ENCODE data around the gene RHBDD2. TPM values are rescaled to one million over a fixed set of nuclear protein-coding genes. Genes with fewer than 3 reads are reported as not detected.
A peak's percentile ranks its signal among the peaks of the same experiment; 100 is the strongest.

Gene RHBDD2
- total RNA-seq, 2 experiments from 2014 or later, result 199 to 208 TPM

DNA sequence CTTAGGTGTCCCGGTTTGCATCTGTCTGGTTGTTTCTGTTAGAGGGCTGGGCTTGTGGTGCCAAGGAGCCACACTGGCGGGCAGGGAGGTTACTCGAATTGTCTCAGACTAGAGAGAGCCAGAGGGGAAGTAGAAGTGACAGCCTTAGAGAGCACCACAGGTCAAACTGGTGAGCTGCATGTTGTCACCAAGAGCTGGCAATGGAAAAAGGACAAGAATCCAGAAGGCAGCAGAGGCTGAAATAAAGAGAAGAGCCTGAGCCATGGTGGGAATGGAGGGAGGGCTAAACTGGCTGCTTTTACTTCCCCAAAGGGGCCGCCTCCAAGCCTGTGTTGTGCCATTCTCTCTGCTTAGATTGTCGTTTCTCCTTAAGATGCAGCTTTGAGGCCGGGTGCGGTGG is 31.1 kb upstream of the RHBDD2 start:
- TF ChIP-seq, protein P1, sequence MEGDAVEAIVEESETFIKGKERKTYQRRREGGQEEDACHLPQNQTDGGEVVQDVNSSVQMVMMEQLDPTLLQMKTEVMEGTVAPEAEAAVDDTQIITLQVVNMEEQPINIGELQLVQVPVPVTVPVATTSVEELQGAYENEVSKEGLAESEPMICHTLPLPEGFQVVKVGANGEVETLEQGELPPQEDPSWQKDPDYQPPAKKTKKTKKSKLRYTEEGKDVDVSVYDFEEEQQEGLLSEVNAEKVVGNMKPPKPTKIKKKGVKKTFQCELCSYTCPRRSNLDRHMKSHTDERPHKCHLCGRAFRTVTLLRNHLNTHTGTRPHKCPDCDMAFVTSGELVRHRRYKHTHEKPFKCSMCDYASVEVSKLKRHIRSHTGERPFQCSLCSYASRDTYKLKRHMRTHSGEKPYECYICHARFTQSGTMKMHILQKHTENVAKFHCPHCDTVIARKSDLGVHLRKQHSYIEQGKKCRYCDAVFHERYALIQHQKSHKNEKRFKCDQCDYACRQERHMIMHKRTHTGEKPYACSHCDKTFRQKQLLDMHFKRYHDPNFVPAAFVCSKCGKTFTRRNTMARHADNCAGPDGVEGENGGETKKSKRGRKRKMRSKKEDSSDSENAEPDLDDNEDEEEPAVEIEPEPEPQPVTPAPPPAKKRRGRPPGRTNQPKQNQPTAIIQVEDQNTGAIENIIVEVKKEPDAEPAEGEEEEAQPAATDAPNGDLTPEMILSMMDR (IDR thresholded peaks at IDR 0.05), result no peak
- H3K4me1 ChIP-seq (ENCODE audit: insufficient read depth, low read length), result peaks cover 4% of the 10 kb centered on the region
- no peaks in the 10 kb centered on the region for H3K9me3 Mint-ChIP-seq
- H3K4me3 ChIP-seq (ENCODE audit: low read length), result no peak overlapping the region
- H3K4me1 Mint-ChIP-seq (ENCODE audit: low read depth), result peaks cover 4% of the 10 kb centered on the region
- CTCF ChIA-PET, result no interaction called here
- intact Hi-C loops (cut with DNase I, micrococcal nuclease), result no loop called here
- H3K27ac Mint-ChIP-seq, result no peak overlapping the region
- no peak for ATAC-seq (ENCODE audit: poor library complexity)
- H3K27ac ChIP-seq (ENCODE audit: low read depth in 1 of 2, low read length in 2 of 2), result no peak overlapping the region
- H3K9me3 ChIP-seq (ENCODE audit: control insufficient read depth in 1 of 2, insufficient read depth in 1 of 2, low read length in 2 of 2), result peaks cover 0 to 6% of the 10 kb centered on the region in 2 experiments
- H3K27me3 Mint-ChIP-seq, result no peaks in the 10 kb centered on the region
- H3K27me3 ChIP-seq (ENCODE audit: control insufficient read depth in 1 of 2, insufficient read depth in 2 of 2, low read length in 2 of 2), result no peaks in the 10 kb centered on the region
- no peak overlapping the region for H3K4me3 Mint-ChIP-seq
- no peaks in the 10 kb centered on the region for H3K36me3 Mint-ChIP-seq (ENCODE audit: low read depth)
- POLR2A ChIA-PET, result no interaction called here
- DNase-seq, result peak in 2 of 14 experiments; percentile 18 to 29
- no peaks in the 10 kb centered on the region for H3K36me3 ChIP-seq (ENCODE audit: insufficient read depth, low read length)

DNA sequence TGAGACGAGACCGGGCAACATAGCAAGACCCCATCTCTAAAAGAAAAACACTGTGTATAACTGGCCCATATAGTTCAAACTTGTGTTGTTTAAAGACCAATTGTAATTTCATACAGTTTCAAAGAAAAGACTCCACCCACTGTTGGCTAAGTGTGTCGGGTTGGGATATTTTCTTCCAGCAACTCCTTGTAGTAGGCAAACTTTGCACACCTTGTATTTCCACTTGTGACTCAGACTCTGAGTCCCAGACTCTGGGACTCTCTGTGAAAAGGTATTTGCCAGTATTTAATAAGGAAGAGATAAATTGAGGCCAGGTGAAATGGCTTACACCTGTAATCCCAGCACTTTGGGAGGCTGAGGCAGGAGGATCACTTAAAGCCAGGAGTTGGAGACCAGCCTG is 29.3 kb upstream of the RHBDD2 start:
- Mint-ChIP-seq H3K27me3 (no peaks in the 10 kb centered on the region), H3K4me3 (no peak overlapping the region), H3K9me3 (no peaks in the 10 kb centered on the region), H3K4me1 (ENCODE audit: low read depth) (no peaks in the 10 kb centered on the region), H3K36me3 (ENCODE audit: low read depth) (no peaks in the 10 kb centered on the region), H3K27ac (no peak overlapping the region)
- H3K36me3 ChIP-seq (ENCODE audit: insufficient read depth, low read length), result no peaks in the 10 kb centered on the region
- CTCF ChIA-PET, result no interaction called here
- DNase-seq, result no peak
- H3K4me3 ChIP-seq (ENCODE audit: low read length), result no peak overlapping the region
- no peak overlapping the region for H3K27ac ChIP-seq (ENCODE audit: low read depth in 1 of 2, low read length in 2 of 2)
- no peak for ATAC-seq (ENCODE audit: poor library complexity)
- peaks cover 0 to 6% of the 10 kb centered on the region in 2 experiments for H3K9me3 ChIP-seq (ENCODE audit: control insufficient read depth in 1 of 2, insufficient read depth in 1 of 2, low read length in 2 of 2)
- H3K4me1 ChIP-seq (ENCODE audit: insufficient read depth, low read length), result no peaks in the 10 kb centered on the region
- H3K27me3 ChIP-seq (ENCODE audit: control insufficient read depth in 1 of 2, insufficient read depth in 2 of 2, low read length in 2 of 2), result no peaks in the 10 kb centered on the region
- TF ChIP-seq, protein P1 (IDR thresholded peaks at IDR 0.05), result no peak
- POLR2A ChIA-PET, result no interaction called here
- intact Hi-C loops (cut with DNase I, micrococcal nuclease), result no loop called here

DNA sequence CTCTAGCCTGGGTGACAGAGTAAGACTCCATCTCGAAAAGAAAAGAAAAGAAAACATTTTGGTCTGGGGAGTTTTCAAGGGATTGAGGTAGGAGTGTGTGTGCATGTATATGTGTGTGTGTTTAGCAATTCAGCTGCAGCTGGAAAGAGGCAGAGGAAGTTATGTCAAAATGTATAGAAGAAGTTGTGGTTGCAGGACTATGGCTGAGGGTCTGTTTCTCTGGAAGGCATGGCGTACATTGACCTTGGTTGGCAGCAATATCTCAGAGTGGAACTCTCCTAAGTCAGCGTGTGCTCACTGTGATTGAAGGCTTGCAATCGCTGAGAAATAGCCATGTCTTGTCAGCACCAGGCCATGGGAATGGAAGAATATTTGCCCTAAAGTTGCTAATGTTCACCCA is 28.6 kb upstream of the RHBDD2 start:
- CTCF ChIA-PET, result no interaction called here
- Mint-ChIP-seq H3K4me3 (no peak overlapping the region), H3K36me3 (ENCODE audit: low read depth) (no peaks in the 10 kb centered on the region), H3K27me3 (no peaks in the 10 kb centered on the region), H3K9me3 (no peaks in the 10 kb centered on the region), H3K4me1 (ENCODE audit: low read depth) (no peaks in the 10 kb centered on the region), H3K27ac (no peak overlapping the region)
- Histone ChIP-seq H3K9me3 (ENCODE audit: control insufficient read depth in 1 of 2, insufficient read depth in 1 of 2, low read length in 2 of 2) (peaks cover 0 to 6% of the 10 kb centered on the region in 2 experiments), H3K4me1 (ENCODE audit: insufficient read depth, low read length) (no peaks in the 10 kb centered on the region), H3K27me3 (ENCODE audit: control insufficient read depth in 1 of 2, insufficient read depth in 2 of 2, low read length in 2 of 2) (no peaks in the 10 kb centered on the region), H3K36me3 (ENCODE audit: insufficient read depth, low read length) (no peaks in the 10 kb centered on the region), H3K4me3 (ENCODE audit: low read length) (no peak overlapping the region), H3K27ac (ENCODE audit: low read depth in 1 of 2, low read length in 2 of 2) (no peak overlapping the region)
- TF ChIP-seq, protein P1 (IDR thresholded peaks at IDR 0.05), result no peak
- ATAC-seq (ENCODE audit: poor library complexity) (no peak), DNase-seq (no peak)
- POLR2A ChIA-PET, result no interaction called here
- intact Hi-C loops (cut with DNase I, micrococcal nuclease), result no loop called here

All from CD4-positive, alpha-beta T cell (primary cell).